Measurements from ENCODE around the gene SLC25A31.

DNA sequence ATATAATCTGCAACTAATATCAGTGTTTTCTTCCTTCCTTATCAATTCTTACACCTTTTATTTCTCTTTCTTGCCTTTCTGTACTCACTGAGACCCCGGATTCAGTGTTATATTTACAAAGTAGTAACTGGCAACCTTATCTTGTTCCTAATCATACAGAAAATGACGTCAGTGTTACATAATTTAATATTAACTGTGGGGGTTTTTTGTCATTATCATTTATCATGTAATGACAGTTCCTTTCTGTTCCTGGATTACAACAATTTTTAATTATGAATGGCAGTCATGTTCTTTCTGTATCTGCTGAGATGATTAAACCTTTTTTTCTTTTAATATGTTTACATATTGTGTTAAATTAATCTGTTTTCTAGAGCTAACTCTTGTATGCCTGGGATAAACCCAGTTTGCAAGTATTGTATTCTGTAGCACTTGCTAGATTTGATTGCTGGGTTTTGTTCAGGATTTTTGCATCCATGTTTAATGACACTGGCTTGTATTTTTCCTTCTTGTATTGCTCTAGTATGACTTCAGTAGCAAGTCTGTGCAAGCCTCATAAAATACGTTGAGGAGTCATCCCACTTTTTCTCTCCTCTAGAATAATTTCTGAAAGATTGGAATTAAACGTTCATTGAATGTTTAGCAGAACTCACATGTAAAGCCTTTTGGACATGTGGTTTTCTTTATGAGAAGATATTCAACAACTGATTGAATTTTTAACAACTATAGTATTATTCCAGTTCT lies 41.5 kb downstream of the SLC25A31 start:
- TF ChIP-seq, protein P1, sequence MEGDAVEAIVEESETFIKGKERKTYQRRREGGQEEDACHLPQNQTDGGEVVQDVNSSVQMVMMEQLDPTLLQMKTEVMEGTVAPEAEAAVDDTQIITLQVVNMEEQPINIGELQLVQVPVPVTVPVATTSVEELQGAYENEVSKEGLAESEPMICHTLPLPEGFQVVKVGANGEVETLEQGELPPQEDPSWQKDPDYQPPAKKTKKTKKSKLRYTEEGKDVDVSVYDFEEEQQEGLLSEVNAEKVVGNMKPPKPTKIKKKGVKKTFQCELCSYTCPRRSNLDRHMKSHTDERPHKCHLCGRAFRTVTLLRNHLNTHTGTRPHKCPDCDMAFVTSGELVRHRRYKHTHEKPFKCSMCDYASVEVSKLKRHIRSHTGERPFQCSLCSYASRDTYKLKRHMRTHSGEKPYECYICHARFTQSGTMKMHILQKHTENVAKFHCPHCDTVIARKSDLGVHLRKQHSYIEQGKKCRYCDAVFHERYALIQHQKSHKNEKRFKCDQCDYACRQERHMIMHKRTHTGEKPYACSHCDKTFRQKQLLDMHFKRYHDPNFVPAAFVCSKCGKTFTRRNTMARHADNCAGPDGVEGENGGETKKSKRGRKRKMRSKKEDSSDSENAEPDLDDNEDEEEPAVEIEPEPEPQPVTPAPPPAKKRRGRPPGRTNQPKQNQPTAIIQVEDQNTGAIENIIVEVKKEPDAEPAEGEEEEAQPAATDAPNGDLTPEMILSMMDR (IDR thresholded peaks at IDR 0.05): no peak
- no peak for TF ChIP-seq POLR2A (IDR thresholded peaks at IDR 0.05)

Measured in sigmoid colon (tissue), 3 donors.